Stimulated activated CD4-positive, alpha-beta T cell treated with anti-CD3 and anti-CD28 coated beads, Interleukin-15, amount 100 ng/mL, for 48 hours (primary cell): ENCODE results near the gene RNF123.

Source experiments
- DNase-seq, 2 donors: peaks; one replicate each; pipeline ENCODE4 v3.0.0-alpha.2; 2020; ENCODE audit warnings: low read depth in 2 of 2

Gene RNF123

GRCh38 chr3:49658711-49659110, 30.6 kb upstream of the RNF123 start:
- no peak for DNase-seq

- no peak for DNase-seq
Measured at GRCh38 chr3:49659756-49660155, 29.6 kb upstream of the RNF123 start.

GRCh38 chr3:49661281-49661680, 28.1 kb upstream of the RNF123 start:
- no peak for DNase-seq

DNA sequence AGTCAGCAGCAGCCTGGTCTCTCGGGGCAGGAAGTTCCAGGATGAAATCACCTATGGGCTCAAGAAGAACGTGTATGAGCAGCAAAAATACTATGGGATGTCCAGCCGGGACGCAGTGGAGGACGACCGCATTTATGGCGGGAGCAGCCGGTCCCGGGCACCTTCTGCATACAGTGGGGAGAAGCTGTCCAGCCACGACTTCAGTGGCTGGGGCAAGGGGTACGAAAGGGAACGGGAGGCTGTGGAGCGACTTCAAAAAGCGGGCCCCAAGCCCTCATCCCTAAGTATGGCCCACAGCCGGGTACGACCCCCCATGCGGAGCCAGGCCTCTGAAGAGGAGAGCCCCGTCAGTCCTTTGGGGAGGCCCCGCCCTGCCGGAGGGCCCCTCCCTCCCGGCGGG, 27.3 kb upstream of the RNF123 start:
- no peak for DNase-seq

DNA sequence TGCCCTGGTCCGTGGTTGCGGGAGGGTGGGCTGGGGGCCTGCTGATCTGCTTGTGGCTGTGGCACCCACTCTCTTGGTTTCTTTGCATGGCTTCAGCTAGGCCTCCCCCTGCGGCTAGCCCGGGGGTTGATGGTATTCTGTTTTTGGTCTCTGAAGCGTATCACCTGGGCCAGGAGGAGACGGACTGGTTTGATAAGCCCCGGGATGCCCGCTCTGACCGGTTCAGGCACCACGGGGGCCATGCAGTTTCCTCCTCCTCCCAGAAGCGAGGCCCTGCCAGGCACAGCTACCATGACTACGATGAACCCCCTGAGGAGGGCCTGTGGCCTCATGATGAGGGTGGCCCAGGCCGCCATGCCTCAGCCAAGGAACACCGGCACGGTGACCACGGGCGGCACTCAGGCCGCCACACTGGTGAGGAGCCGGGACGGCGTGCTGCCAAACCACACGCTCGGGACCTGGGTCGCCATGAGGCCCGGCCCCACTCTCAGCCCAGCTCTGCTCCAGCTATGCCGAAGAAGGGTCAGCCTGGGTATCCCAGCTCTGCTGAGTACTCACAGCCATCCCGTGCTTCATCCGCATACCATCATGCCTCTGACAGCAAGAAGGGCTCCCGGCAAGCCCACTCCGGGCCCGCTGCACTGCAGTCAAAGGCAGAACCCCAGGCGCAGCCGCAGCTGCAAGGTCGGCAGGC, 26.5 kb upstream of the RNF123 start:
- DNase-seq, result no peak

- DNase-seq, result no peak
Measured at GRCh38 chr3:49663831-49664230, 25.5 kb upstream of the RNF123 start.

- DNase-seq, result no peak
Measured at GRCh38 chr3:49664300-49664699, 25.1 kb upstream of the RNF123 start.

GRCh38 chr3:49665822-49666519, 23.4 kb upstream of the RNF123 start:
- DNase-seq, result no peak

DNA sequence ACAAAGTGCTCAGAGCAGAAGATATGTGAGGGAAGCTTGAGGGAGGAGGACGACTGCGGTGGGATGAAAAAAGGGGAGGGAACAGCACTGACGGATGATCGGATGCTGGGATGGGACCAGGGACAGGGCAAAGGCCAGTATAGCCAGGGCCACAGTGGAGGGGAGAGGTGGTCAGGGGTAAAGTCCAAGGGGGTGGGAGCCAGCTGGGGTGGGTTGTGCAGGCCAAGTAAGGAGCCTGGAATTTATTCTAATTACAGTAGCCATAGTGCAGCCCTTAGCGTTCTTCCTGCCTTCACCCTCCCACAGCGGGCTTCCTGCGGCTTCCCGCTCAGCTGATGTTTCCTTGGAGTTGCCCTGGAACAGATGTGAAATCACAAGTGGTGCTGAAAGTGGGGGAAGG, 22.8 kb upstream of the RNF123 start:
- DNase-seq, result no peak

- DNase-seq, result no peak
Measured at GRCh38 chr3:49667701-49668413, 21.5 kb upstream of the RNF123 start.

DNA sequence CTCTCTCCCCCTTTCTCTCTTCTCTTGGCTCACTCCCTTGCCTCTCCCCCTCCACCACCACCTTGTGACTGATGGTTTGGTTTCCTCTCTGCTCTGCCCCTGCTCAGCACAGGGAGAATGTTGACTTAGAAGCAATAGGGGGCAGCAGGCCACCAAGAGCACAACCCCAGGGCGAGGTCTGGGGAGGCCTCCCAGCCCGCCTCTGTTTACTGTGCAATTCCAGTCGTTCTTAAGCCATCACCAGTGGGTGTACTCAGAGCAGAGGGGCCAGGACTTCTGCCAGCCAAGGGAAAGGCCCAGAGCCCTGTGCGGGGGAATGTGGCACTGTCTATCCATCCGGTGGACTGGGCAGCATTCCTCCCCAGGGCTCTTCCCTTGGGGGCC, 21.0 kb upstream of the RNF123 start:
- no peak for DNase-seq

DNA sequence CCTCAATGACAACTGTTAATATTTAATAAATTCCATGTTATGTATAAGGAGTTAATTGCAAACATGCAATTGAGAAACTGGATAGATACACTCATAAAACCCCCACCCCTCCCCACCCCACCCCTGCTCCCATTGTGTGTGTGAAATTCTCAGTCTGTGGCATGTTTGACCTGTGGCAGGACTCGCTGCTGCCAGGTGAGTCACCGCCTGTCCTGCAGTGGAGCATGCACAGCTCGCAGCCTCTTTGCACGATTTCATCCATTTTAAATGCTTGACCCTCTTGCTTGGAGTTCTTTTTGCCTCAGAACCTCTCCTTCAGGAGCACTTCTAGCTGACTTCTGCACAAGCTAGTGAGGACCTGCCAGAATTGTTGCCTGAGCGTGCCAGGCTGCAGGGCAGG, 20.5 kb upstream of the RNF123 start:
- DNase-seq, result no peak

- no peak for DNase-seq
Measured at GRCh38 chr3:49669352-49669751, 20.0 kb upstream of the RNF123 start.

DNA sequence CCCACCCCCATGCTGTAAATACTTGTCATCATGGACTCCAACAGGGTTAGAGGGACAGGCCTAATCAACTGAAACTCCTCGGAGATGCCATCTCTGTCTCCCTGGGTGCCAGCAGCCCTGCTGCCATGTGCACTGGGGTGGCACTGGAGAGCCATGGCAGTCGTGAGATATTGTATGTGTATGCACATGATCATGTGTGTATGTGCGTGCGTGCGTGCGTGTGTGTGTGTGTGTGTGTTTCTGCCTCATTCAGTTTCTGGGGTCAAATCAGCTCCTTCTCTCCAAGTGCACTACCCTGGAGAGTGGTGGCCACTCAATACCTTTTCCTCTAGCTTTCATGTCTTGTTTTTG, 18.4 kb upstream of the RNF123 start:
- no peak for DNase-seq

DNA sequence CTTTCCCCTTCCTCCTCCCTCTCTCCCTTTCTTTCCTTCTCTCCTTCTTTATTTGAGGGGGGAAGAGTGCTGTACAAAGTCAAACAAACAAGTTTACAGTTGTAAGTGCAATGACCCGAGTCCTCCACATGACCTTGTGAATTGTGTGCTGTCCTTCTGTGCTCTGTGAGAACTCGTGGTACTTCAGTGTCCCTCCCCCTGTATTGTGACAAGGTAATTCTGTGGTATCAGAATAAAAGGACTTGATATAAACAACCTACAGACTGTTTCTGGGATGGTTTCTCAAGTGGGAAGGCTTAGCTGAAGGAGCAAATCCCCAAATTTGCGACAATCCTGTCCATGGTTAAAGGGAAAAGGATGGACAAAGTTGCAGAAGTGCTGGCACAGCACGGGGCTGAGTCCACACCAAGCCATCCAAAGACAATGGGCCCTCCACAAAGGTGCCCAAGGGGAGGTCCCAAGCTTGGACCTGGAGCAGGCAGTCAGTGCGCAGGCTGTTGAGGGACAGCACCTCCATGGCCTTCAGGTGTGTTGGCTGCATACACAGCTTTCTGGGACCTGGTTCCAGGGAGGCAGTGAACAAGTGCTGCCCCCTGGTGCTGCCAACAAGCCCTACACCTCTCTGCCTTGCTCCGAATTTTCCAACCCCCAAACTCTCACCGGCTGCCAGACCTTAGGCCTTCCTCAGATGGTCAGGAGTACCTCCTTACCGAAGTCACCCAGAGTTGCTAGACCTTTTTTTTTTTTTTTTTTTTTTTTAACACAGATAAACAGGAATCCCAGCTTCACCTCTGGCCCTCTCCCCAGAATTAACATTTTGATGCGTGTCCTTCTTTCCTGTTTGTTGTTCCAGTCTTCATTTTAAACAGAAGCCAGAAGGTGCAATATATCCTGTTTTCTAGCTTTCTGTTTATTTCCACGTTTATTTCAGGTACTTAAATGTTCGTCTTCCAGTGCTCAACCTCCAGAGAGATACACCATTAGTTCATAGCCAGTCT, 17.8 kb upstream of the RNF123 start:
- DNase-seq, result peak; percentile 44 to 68

DNA sequence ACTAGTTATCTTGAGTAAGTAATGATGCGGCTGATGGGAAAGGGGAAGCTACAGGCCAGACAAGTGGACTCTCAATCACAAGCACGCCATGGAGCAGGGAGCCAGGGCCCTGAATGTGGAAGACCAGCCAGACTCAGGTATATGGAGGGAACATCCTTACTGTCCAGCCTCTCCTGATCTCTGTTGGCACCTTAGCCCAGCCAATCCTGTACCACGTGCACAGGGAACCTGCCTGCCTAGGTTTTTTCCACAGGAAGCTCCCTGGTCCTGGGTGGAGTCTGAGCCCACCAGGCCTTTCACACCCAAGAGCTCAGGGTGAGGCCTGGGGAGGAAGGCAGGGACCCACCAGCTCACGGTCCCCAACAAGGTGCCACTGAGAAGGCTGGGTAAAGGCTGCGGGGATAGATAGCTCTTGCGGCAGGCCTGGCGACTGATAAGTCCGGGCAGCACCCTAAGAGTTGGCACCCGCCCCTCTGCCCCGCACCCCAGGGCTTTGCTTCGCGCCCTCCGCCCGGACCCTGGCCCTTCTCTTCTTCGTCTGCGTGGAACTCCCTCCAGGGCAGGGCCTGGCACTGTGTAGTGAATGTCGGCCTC, 16.1 kb upstream of the RNF123 start:
- no peak for DNase-seq

DNA sequence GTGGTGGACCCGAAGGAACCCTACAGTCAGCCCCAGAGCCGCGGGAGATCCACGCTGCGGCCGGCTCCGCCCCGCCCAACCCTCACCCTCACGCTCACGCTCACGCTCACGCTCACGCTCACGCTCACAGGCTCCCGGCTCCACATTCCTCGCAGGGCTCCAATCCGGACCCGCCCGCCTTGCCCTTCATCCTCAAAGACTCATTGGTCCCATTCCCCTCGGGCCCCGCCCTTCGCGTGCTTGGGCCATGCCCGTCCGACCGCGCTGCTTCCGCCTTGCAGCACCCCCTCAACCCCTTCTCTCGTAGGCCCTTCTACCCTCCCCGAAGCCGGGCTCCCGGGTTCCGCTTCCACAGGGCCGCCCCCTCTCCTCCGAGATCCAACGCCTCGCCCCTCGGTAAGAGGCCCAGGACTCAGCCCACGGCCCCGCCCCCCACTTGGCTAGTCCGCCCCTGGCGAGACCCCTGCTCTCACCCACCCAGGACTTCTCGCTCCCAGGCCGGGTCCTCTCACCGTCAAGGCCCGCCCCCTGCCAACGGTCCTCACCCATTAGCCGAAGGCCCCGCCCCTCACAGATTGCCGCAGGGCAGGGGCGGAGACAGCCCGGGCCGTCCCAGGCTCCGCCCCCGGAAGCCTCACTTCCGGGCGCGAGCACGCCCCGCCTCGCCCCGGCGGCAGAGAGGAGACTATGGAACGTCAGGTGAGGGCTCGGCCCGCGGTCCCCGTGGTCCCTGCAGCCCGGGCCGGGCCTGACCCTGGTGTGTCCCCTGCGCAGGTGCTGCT, 15.5 kb upstream of the RNF123 start, which contains the start of gene APEH:
Gene APEH (plus strand): TSS at position 637 of the 782 bp plus-strand sequence. CDS start 51 bp downstream, at position 688.
- DNase-seq, result peak; percentile 99

DNA sequence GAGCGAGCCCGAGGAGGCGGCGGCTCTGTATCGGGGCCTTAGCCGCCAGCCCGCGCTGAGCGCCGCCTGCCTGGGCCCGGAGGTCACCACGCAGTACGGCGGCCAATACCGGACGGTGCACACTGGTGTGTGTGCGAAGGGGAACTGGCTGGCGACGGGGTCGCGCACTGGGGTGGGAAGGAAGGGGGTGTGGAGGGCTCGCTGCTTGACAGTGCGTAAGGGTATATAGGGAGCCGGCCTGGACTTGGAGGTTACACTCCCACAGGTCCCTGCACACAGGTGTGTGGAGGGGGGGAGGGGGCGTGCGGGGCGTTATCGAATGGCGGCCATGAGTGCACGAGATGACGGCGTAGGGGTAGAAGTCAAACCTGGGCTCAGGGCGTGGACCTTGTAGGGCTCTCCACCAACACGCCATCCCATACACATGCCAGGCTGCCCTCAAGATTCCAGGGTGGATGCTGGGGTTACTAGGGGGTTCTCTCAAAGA, 14.8 kb upstream of the RNF123 start:
- no peak for DNase-seq

DNA sequence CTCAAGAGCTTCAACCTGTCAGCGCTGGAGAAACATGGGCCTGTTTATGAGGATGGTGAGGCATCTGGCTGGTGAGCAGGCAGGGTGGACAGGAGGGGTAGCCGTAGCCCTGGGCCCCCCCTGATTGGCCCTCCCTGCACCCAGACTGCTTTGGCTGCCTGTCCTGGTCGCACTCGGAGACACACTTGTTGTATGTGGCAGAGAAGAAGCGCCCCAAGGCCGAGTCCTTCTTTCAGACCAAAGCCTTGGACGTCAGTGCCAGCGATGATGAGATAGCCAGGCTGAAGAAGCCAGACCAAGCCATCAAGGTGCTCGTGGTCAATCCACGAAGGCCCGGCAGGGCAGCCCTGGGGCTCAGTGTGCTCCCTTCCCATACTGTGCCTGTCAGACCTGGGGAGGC, 13.4 kb upstream of the RNF123 start:
- DNase-seq, result no peak

GRCh38 chr3:49680493-49681231, 8.7 kb upstream of the RNF123 start:
- DNase-seq, result no peak
